Measurements from ENCODE around the gene SMIM36.

GRCh38 chr17:55454906-55455474, 56.3 kb downstream of the SMIM36 start:
- TF ChIP-seq CTCF (IDR thresholded peaks at IDR 0.05; ENCODE audit: low read length): no peak
- no peak for TF ChIP-seq EZH2 (IDR thresholded peaks at IDR 0.05; ENCODE audit: borderline replicate concordance, low read length)
